Left kidney (tissue), 2 donors: ENCODE results near the gene VAPA. TPM values are rescaled to one million over a fixed set of nuclear protein-coding genes. Genes with fewer than 3 reads are reported as not detected.

Experiments
- DNase-seq: peaks from one replicate; pipeline ENCODE4 v3.0.0-alpha.2; 2013
- polyA plus RNA-seq: library from polyadenylated mRNA; unstranded; fragments of 120-200 nt; gene quantifications from one replicate; pipeline ENCODE4 v1.2.1, GENCODE V29; 2013; ENCODE audit not compliant: insufficient read length

VAPA gene
- polyA plus RNA-seq, 1 donor, result 262 TPM

DNA sequence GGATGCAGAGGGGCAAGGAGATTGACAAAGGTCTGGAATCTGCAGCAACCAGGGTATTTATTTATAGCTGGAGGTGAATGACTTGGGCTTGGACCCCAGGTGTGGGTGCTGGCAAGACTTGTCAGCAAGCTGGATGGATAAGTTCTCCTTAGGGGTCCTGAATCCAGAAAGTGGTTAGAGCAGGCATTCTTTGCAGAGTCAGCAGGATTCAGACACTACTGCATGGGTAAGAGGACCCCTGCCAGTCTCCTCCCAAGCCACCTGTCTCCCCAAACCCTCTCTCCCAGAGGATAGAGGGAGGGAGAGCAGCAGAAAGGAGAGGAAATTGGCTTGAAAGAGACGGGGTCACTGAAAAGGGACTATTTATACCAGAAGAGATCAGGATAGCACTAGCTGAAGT lies 89.5 kb downstream of the VAPA start:
- no peak for DNase-seq

DNA sequence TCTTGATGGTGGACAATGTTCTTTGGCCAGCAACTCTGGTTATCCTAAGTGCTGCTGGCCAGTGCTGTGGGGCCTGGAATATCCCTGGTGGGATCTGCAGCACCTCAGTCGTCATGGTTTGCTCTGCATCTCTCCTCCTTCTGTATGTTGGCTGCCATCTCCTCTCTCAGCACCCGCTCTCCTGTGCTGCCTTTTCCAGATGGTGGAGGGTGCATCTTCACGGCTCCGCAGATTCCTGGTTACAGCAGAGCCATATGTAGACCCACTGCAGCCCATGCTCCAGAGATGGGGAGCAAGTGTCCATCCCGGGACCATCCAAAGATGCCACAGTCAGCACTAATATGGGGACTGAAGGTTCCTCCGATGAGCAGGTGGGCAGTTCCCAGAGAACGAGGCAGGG lies 90.0 kb downstream of the VAPA start:
- DNase-seq, result no peak

DNA sequence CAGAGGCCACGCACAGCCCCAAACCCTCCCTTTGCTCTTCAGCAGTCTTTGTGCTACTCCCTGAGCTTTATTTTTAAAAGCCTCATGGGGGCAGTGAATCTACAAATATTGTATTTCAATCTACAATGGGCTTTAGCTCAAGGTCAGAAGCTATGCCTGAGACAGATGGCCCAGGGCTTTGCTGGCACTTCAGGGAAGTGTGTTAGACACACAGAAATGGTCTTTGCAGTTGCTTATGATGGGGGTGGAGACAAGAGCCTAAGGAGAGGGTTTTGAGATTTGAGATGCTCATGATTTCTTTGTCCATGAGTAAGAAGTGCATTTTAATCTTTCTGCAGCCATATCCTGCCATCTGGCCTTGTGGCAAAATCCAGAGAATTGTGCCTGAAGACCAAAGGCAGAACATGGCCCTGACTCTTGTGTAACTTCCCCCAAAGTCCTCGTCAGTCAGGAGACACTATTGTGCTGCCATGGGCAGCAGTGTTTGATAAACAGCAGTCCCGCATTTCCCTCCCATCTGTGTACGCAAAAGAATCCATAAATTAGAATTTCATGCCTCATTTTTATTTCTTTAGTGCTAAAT lies 92.6 kb downstream of the VAPA start:
- no peak for DNase-seq

DNA sequence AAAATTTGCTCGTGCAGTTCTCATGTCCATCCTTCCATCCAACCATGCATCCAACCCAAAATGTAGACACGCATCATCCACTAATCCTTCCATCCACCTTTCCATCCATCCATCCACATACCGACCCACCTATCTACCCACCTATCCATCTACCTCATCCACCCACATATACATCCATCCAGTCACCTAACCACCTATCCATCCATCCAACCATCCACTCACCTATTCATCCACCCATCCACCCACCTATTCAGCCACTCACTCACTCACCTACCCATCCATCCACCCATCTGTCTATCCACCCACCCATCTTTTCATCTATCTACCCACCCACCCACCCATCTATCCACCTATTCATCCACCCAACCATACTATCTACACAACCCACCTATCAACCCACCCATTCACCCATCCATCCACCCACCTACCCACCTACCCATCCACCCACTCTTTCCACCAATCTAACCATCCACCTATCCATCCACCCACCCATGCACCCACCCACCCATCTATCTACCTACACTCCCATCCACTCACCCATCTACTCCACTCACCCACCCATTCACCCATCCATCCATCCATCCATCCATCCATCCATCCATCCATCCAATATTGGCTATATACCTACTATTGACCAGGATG lies 94.3 kb downstream of the VAPA start:
- DNase-seq, result no peak

Other genes starting within 250 kb of the VAPA start
- 29.4 TPM for gene RAB31, start 205.7 kb upstream of the VAPA start, polyA plus RNA-seq
- not detected for gene TXNDC2, start 28.0 kb upstream of the VAPA start, polyA plus RNA-seq